ENCODE data around the gene SCAI. TPM values are rescaled to one million over a fixed set of nuclear protein-coding genes. Genes with fewer than 3 reads are reported as not detected.
"Not testable (repeated sequence)": the region's sequence is repeated elsewhere in the genome, so short reads cannot be mapped to it uniquely, and the experiment has no call there.

The SCAI gene
- total RNA-seq, 1 donor from 2014 or later: 23.5 TPM

GRCh38 chr9:125172031-125172755 is 28.9 kb upstream of the SCAI start:
- Mint-ChIP-seq H3K36me3 (ENCODE audit: insufficient read depth) (peaks cover 11% of the 10 kb centered on the region), H3K27ac (no peak overlapping the region), H3K9me3 (ENCODE audit: low read depth) (no peaks in the 10 kb centered on the region), H3K27me3 (no peaks in the 10 kb centered on the region), H3K4me3 (ENCODE audit: low read depth) (no peak overlapping the region), H3K4me1 (ENCODE audit: low read depth) (no peaks in the 10 kb centered on the region)
- no peak for TF ChIP-seq CTCF (IDR thresholded peaks at IDR 0.05; ENCODE audit: unreplicated experiment)
- DNase-seq (ENCODE audit: low spot score, unreplicated experiment): no peak

- no peaks in the 10 kb centered on the region for H3K27me3 Mint-ChIP-seq
- H3K4me1 Mint-ChIP-seq (ENCODE audit: low read depth): no peaks in the 10 kb centered on the region
- no peak overlapping the region for H3K4me3 Mint-ChIP-seq (ENCODE audit: low read depth)
- H3K9me3 Mint-ChIP-seq (ENCODE audit: low read depth): no peaks in the 10 kb centered on the region
- TF ChIP-seq CTCF (IDR thresholded peaks at IDR 0.05; ENCODE audit: unreplicated experiment): no peak
- DNase-seq (ENCODE audit: low spot score, unreplicated experiment): no peak
- H3K27ac Mint-ChIP-seq: no peak overlapping the region
- H3K36me3 Mint-ChIP-seq (ENCODE audit: insufficient read depth): peaks cover 10% of the 10 kb centered on the region
Measured at GRCh38 chr9:125169895-125170294, 26.6 kb upstream of the SCAI start.

- Mint-ChIP-seq H3K27ac (no peak overlapping the region), H3K4me3 (ENCODE audit: low read depth) (no peak overlapping the region), H3K4me1 (ENCODE audit: low read depth) (no peaks in the 10 kb centered on the region), H3K36me3 (ENCODE audit: insufficient read depth) (peaks cover 11% of the 10 kb centered on the region), H3K9me3 (ENCODE audit: low read depth) (no peaks in the 10 kb centered on the region), H3K27me3 (no peaks in the 10 kb centered on the region)
- no peak for TF ChIP-seq CTCF (IDR thresholded peaks at IDR 0.05; ENCODE audit: unreplicated experiment)
- no peak for DNase-seq (ENCODE audit: low spot score, unreplicated experiment)
Measured at GRCh38 chr9:125166762-125167161, 23.4 kb upstream of the SCAI start.

GRCh38 chr9:125162891-125163290 is 19.6 kb upstream of the SCAI start:
- H3K4me3 Mint-ChIP-seq (ENCODE audit: low read depth); DNase-seq (ENCODE audit: low spot score, unreplicated experiment); H3K27ac Mint-ChIP-seq; H3K36me3 Mint-ChIP-seq (ENCODE audit: insufficient read depth); H3K4me1 Mint-ChIP-seq (ENCODE audit: low read depth); H3K9me3 Mint-ChIP-seq (ENCODE audit: low read depth); H3K27me3 Mint-ChIP-seq: not testable (repeated sequence)

- DNase-seq (ENCODE audit: low spot score, unreplicated experiment): no peak
- no peaks in the 10 kb centered on the region for H3K9me3 Mint-ChIP-seq (ENCODE audit: low read depth)
- H3K27me3 Mint-ChIP-seq: no peaks in the 10 kb centered on the region
- H3K36me3 Mint-ChIP-seq (ENCODE audit: insufficient read depth): peaks cover 11% of the 10 kb centered on the region
- TF ChIP-seq CTCF (IDR thresholded peaks at IDR 0.05; ENCODE audit: unreplicated experiment): no peak
- H3K27ac Mint-ChIP-seq: no peak overlapping the region
- H3K4me1 Mint-ChIP-seq (ENCODE audit: low read depth): no peaks in the 10 kb centered on the region
- no peak overlapping the region for H3K4me3 Mint-ChIP-seq (ENCODE audit: low read depth)
Measured at GRCh38 chr9:125161284-125161918, 18.1 kb upstream of the SCAI start.

GRCh38 chr9:125160750-125161149 is 17.4 kb upstream of the SCAI start:
- TF ChIP-seq CTCF (IDR thresholded peaks at IDR 0.05; ENCODE audit: unreplicated experiment): no peak

More at GRCh38 chr9:125160750-125161149, 17.4 kb upstream of the SCAI start:
- H3K9me3 Mint-ChIP-seq (ENCODE audit: low read depth): no peaks in the 10 kb centered on the region
- no peak overlapping the region for H3K4me3 Mint-ChIP-seq (ENCODE audit: low read depth)
- no peaks in the 10 kb centered on the region for H3K27me3 Mint-ChIP-seq
- no peaks in the 10 kb centered on the region for H3K4me1 Mint-ChIP-seq (ENCODE audit: low read depth)
- no peak for DNase-seq (ENCODE audit: low spot score, unreplicated experiment)
- peaks cover 11% of the 10 kb centered on the region for H3K36me3 Mint-ChIP-seq (ENCODE audit: insufficient read depth)
- H3K27ac Mint-ChIP-seq: no peak overlapping the region

All from progenitor cell of endocrine pancreas (in vitro differentiated cells).